ENCODE measurements around the gene RBM19. TPM values are rescaled to one million over a fixed set of nuclear protein-coding genes. Genes with fewer than 3 reads are reported as not detected.

Gene RBM19
- total and polyA plus RNA-seq, 2 of the 4 experiments (the other 2 are of a cell fraction): 18.7 to 19.2 TPM

GRCh38 chr12:114006482-114007425 is 40.6 kb upstream of the RBM19 start:
- Histone ChIP-seq H2BK20ac (ENCODE audit: low read depth, low read length) (no peak overlapping the region), H2AK9ac (replicated peaks; ENCODE audit: low read depth, low read length, poor library complexity) (no peak overlapping the region), H3K14ac (replicated peaks; ENCODE audit: low read depth, low read length) (no peak overlapping the region), H4K5ac (ENCODE audit: low read depth, low read length) (no peak overlapping the region), H3K4me2 (ENCODE audit: low read depth, low read length) (no peak overlapping the region), H2AK5ac (ENCODE audit: low read depth, low read length) (no peak overlapping the region), H4K20me1 (ENCODE audit: insufficient read depth, low read length) (no peaks in the 10 kb centered on the region), H2BK15ac (ENCODE audit: low read depth, low read length) (no peak overlapping the region), H3K4me3 (ENCODE audit: insufficient read depth, low read depth, low read length) (no peak overlapping the region), H3K4ac (ENCODE audit: low read depth, low read length) (no peak overlapping the region), H3K79me1 (ENCODE audit: low read depth in 1 of 2, low read length in 2 of 2) (no peaks in the 10 kb centered on the region), H3K9me1 (ENCODE audit: insufficient read depth, low read length) (no peaks in the 10 kb centered on the region), H2BK120ac (ENCODE audit: low read depth, low read length) (no peak overlapping the region), H3K36me3 (ENCODE audit: control insufficient read depth, insufficient read depth, low read length) (no peaks in the 10 kb centered on the region), H3K9me3 (ENCODE audit: control insufficient read depth, insufficient read depth, low read length) (no peaks in the 10 kb centered on the region), H4K91ac (ENCODE audit: insufficient read depth, low read depth, low read length) (no peak overlapping the region), H3K27me3 (ENCODE audit: control insufficient read depth, insufficient read depth, low read length) (peaks cover 11% of the 10 kb centered on the region), H3K27ac (ENCODE audit: insufficient read depth, low read length) (no peak overlapping the region), H3K23ac (ENCODE audit: low read depth, low read length) (no peak overlapping the region), H3K4me1 (ENCODE audit: control insufficient read depth, insufficient read depth, low read length) (no peaks in the 10 kb centered on the region), H3K56ac (ENCODE audit: extremely low read depth, insufficient read depth, low read length) (no peak overlapping the region), H3K18ac (ENCODE audit: low read depth, low read length) (no peak overlapping the region), H2BK5ac (ENCODE audit: low read depth, low read length, poor library complexity, severe bottlenecking) (no peak overlapping the region), H4K8ac (ENCODE audit: low read depth in 2 of 2, low read length in 2 of 2) (no peak overlapping the region), H2AFZ (replicated peaks; ENCODE audit: low read length, poor library complexity) (no peak overlapping the region), H3K9ac (ENCODE audit: low read depth, low read length) (no peak overlapping the region)
- CTCF ChIA-PET: interaction anchor here (0.6 kb wide), 1 partner anchor 600 kb away, joined by 4 read pairs; no protein-coding TSS in a partner anchor
- 56% methylated on average over 3 of the region's 11 CpGs; no CpG with 5 or more reads in 1 of the 2 experiments for WGBS, 2 experiments (ENCODE audit: extremely low coverage in 2 of 2, insufficient read length in 1 of 2)
- dilution Hi-C loops (cut with HindIII; ENCODE audit: low sequenced_read_pairs, unreplicated experiment): no loop called here
- TF ChIP-seq CEBPB (IDR thresholded peaks at IDR 0.05; ENCODE audit: low read depth, low read length) (no peak), NFE2L2 (IDR thresholded peaks at IDR 0.05; ENCODE audit: low read depth, low read length) (no peak), RFX5 (IDR thresholded peaks at IDR 0.05; ENCODE audit: low read depth, low read length) (no peak), CTCF (conservative IDR thresholded peaks at IDR 0.05; ENCODE audit: low read depth, low read length) (no peak)
- in situ Hi-C loops (cut with MboI; ENCODE audit: low sequenced_read_pairs): no loop called here
- no TSS peak for BruUV-seq (replicated peaks)
- ATAC-seq (ENCODE audit: low read depth): no peak
- intact Hi-C loops (cut with micrococcal nuclease): no loop called here
- POLR2A ChIA-PET (ENCODE audit: unreplicated experiment): no interaction called here
- no peak for DNase-seq
